GM12892 (cell line): ENCODE results near the gene CACNB3.

Experiments
- DNase-seq: peaks from one replicate; pipeline ENCODE4 v3.0.0; 2011; ENCODE audit not compliant: insufficient read length
- FAIRE-seq: peaks from 2 replicates; lab custom pipeline; 2011; peaks lifted over from hg19 to GRCh38; lab: Jason Lieb, UNC
- POLR2A ChIP-seq: IDR thresholded peaks from 2 replicates; pipeline ENCODE4 v1.6.1; 2011; ENCODE audit warnings: low read depth, low read length, control low read depth
- POLR2AphosphoS5 ChIP-seq: IDR thresholded peaks from 2 replicates; pipeline ENCODE4 v1.6.1; 2011; ENCODE audit warnings: low read depth, low read length, control low read depth
- TAF1 ChIP-seq: IDR thresholded peaks from 2 replicates; pipeline ENCODE4 v1.6.1; 2011; ENCODE audit warnings: low read depth, mild to moderate bottlenecking, control low read depth, low read length, borderline replicate concordance

The CACNB3 gene

DNA sequence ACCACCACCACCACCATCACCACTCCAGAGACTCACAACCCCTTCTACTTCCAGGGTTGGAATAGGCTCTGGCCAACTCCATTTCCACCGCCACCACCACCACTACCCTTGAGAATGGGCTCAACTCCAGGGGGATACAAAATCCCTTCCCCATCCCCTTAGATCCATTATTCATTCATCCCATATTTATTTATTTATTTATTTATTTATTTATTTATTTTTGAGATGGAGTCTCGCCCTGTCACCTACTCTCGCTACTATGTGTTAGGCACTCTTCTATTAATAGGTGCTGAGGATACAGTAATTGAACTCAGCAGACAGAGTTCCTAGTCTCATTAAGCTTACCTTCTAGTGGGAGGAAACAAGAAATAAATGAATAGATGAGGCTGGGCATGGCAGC is 24.6 kb upstream of the CACNB3 start:
- DNase-seq: no peak
- FAIRE-seq: no peak
- TF ChIP-seq POLR2AphosphoS5 (no peak), TAF1 (no peak), POLR2A (no peak)

DNA sequence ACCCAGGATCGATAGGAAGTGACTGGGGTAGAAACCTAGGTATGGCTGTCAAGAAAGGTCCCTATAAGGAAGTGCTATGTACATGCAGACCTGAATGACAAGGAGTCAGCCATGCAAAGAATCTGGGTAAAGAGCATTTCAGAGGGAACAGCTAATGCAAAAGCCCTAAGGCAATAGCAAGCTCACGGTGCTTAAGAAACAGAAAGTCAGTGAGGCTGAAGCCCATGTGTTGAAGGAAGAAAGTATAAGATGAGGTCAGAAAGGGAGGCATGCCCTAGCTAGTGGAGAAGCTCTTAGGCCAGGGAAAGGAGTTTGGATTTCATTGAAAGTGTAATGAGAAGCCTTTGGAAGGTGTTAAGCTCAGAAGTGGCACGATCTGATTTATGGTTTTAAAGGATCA is 23.4 kb upstream of the CACNB3 start:
- DNase-seq (no peak), FAIRE-seq (no peak)
- TF ChIP-seq POLR2AphosphoS5 (no peak), POLR2A (no peak), TAF1 (no peak)

DNA sequence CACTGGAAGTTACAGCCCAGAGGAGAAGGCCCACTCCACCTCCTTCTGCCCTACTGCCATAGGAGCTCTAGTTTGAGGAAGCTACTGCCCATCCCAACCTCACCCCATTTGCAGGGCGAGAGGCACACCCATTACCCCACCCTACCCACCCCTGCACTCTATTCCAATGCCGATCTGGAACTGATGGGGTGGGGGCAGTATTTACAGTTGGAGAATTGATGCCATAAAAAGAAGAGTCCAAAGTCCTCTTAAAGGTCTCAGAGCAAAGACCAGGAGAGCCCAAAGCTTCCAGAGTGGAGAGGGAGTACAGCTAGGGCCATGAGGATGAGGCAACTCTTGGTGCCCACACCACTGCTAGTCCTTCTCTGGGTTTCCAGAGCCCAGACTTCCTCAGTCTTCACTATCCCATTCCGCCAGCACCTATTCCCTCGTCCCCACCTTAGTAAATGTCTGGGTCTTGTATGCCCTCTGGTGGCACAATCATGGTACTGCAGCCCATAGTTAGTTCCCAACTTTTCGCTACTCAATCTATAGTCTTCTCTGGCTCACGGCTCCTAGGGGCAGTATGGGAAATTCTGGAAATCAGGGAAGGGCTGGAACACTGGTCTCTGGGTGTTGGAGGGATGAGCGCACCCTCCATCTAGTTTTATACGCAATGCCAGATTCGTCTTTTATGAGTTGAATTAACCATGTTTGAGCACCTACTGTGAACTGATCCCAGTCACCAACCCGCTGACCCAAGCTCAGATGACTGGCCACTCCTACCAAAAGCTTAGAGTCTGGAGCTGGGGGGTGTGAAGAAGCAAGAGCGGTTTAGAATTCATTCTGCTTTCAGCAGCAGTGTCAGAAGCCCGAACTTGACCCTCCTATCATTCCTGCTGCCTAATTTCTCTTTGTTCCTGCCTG is 22.5 kb upstream of the CACNB3 start:
- peak; percentile 89 for FAIRE-seq
- DNase-seq: peak; percentile 53
- TF ChIP-seq POLR2A (no peak), POLR2AphosphoS5 (no peak), TAF1 (no peak)

- DNase-seq: no peak
- TF ChIP-seq POLR2A (no peak), TAF1 (no peak), POLR2AphosphoS5 (no peak)
Measured at GRCh38 chr12:48796976-48797375, 21.3 kb upstream of the CACNB3 start.

GRCh38 chr12:48800457-48800856 is 17.8 kb upstream of the CACNB3 start:
- FAIRE-seq (no peak), DNase-seq (no peak)
- TF ChIP-seq POLR2AphosphoS5 (no peak), POLR2A (no peak), TAF1 (no peak)

More at GRCh38 chr12:48796976-48797375, 21.3 kb upstream of the CACNB3 start:
- no peak for FAIRE-seq

GRCh38 chr12:48800971-48801370 is 17.3 kb upstream of the CACNB3 start:
- FAIRE-seq (no peak), DNase-seq (no peak)
- TF ChIP-seq TAF1: no peak
- TF ChIP-seq POLR2AphosphoS5: no peak
- TF ChIP-seq POLR2A: no peak

DNA sequence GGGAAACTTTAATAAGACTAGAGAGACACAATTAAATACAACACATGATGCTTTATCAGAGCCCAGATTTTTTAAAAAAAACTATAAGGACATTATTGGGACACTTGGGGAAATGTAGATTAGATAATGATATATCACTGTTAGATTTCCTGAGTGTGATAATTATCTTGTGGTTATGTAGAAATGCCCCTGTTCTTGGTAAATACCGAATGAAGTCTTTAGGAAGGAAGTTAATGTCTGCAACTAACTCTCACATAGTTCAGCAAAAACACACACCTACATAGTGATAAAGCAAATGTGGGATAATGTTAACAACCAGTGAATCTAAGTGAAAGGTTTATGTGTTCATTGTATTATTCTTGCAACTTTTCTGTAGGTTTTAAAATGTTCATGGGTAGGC is 14.6 kb upstream of the CACNB3 start:
- FAIRE-seq (no peak), DNase-seq (no peak)
- TF ChIP-seq POLR2AphosphoS5 (no peak), POLR2A (no peak)

DNA sequence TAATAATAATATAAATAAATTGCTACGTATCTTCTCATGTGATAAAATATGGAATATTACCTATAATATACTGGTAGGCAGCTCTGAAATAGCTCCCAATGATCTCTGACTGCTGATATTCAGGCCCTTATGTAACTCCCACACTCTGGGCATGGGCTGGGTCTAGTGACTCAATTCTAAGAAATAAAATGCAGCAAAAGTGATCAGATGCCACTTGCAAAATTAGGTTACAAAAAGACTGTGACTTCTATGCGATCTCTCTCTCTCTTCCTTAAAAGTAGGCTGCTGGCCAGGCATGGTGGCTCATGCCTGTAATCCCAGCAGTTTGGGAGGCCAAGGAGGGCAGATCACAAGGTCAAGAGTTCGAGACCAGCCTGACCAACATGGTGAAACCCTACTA is 10.3 kb upstream of the CACNB3 start:
- FAIRE-seq (no peak), DNase-seq (no peak)
- no peak for TF ChIP-seq POLR2A
- TF ChIP-seq POLR2AphosphoS5: no peak
- no peak for TF ChIP-seq TAF1

- no peak for DNase-seq
- no peak for TF ChIP-seq POLR2A
- no peak for TF ChIP-seq POLR2AphosphoS5
- TF ChIP-seq TAF1: no peak
- FAIRE-seq: no peak
Measured at GRCh38 chr12:48810903-48811431, 7.3 kb upstream of the CACNB3 start.

- FAIRE-seq (no peak), DNase-seq (no peak)
- TF ChIP-seq POLR2AphosphoS5: no peak
- no peak for TF ChIP-seq TAF1
- no peak for TF ChIP-seq POLR2A
Measured at GRCh38 chr12:48811437-48812090, 6.7 kb upstream of the CACNB3 start.

DNA sequence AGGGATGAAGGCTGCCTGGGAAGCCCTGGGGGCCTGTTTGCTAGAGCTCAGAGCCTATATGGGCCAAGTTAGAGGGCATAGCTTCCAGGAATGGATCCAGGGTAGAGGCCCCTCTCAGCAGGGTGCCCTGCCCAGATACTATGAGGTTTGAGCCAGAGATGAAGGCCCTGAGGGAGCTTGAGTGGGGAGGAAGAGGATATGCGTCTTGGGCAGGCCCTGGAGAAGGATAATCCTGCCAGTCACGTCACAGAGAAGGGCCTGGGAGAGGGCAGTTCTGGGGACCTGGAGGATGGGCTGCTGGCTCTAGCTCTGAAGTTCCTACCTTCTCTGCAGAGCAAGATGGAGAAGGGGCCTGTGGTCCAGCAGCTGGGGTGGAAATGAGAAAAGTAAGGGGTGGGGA is 5.9 kb upstream of the CACNB3 start:
- DNase-seq (no peak), FAIRE-seq (no peak)
- TF ChIP-seq TAF1: no peak
- no peak for TF ChIP-seq POLR2AphosphoS5
- no peak for TF ChIP-seq POLR2A
